ENCODE results near the gene ELK4. TPM values are rescaled to one million over a fixed set of nuclear protein-coding genes. Genes with fewer than 3 reads are reported as not detected.
A peak's percentile ranks its signal among the peaks of the same experiment; 100 is the strongest.

The ELK4 gene
- total RNA-seq, 2 donors from 2014 or later: 20.2 to 34.4 TPM

GRCh38 chr1:205658943-205659581, 27.3 kb upstream of the ELK4 start:
- DNase-seq (ENCODE audit: low spot score) (peak; percentile 37), ATAC-seq (ENCODE audit: insufficient number of reproducible peaks, low FRiP score, low read depth) (no peak)
- no peaks in the 10 kb centered on the region for H3K9me3 ChIP-seq
- peaks cover 0 to 8% of the 10 kb centered on the region in 2 donors for H3K4me1 ChIP-seq (ENCODE audit: control insufficient read depth in 1 of 2, low read depth in 2 of 2)
- no peak overlapping the region for H3K4me3 ChIP-seq
- no peaks in the 10 kb centered on the region for H3K27me3 ChIP-seq (replicated peaks; ENCODE audit: insufficient read depth)
- TF ChIP-seq CTCF (IDR thresholded peaks at IDR 0.05): peak; percentile 90
- H3K27ac ChIP-seq: no peak overlapping the region
- H3K36me3 ChIP-seq: no peaks in the 10 kb centered on the region

- Histone ChIP-seq H3K4me1 (ENCODE audit: control insufficient read depth in 1 of 2, low read depth in 2 of 2) (peaks cover 0 to 8% of the 10 kb centered on the region in 2 donors), H3K36me3 (no peaks in the 10 kb centered on the region), H3K27ac (no peak overlapping the region), H3K9me3 (no peaks in the 10 kb centered on the region), H3K27me3 (replicated peaks; ENCODE audit: insufficient read depth) (no peaks in the 10 kb centered on the region), H3K4me3 (no peak overlapping the region)
- no peak for ATAC-seq (ENCODE audit: insufficient number of reproducible peaks, low FRiP score, low read depth)
- no peak for DNase-seq (ENCODE audit: low spot score)
- no peak for TF ChIP-seq CTCF (IDR thresholded peaks at IDR 0.05)
Measured at GRCh38 chr1:205656236-205656635, 24.4 kb upstream of the ELK4 start.

GRCh38 chr1:205652984-205653383, 21.2 kb upstream of the ELK4 start:
- DNase-seq (ENCODE audit: low spot score): no peak
- no peaks in the 10 kb centered on the region for H3K27me3 ChIP-seq (replicated peaks; ENCODE audit: insufficient read depth)
- no peaks in the 10 kb centered on the region for H3K36me3 ChIP-seq

GRCh38 chr1:205650241-205650640, 18.4 kb upstream of the ELK4 start:
- no peak for TF ChIP-seq CTCF (IDR thresholded peaks at IDR 0.05)
- no peaks in the 10 kb centered on the region for H3K4me1 ChIP-seq (ENCODE audit: control insufficient read depth in 1 of 2, low read depth in 2 of 2)

More at GRCh38 chr1:205652984-205653383, 21.2 kb upstream of the ELK4 start:
- no peaks in the 10 kb centered on the region for H3K4me1 ChIP-seq (ENCODE audit: control insufficient read depth in 1 of 2, low read depth in 2 of 2)
- H3K27ac ChIP-seq: no peak overlapping the region
- H3K4me3 ChIP-seq: no peak overlapping the region
- no peak for TF ChIP-seq CTCF (IDR thresholded peaks at IDR 0.05)
- ATAC-seq (ENCODE audit: insufficient number of reproducible peaks, low FRiP score, low read depth): no peak
- H3K9me3 ChIP-seq: no peaks in the 10 kb centered on the region

GRCh38 chr1:205645519-205645918, 13.7 kb upstream of the ELK4 start:
- TF ChIP-seq CTCF (IDR thresholded peaks at IDR 0.05): no peak
- no peaks in the 10 kb centered on the region for H3K27me3 ChIP-seq (replicated peaks; ENCODE audit: insufficient read depth)
- H3K4me1 ChIP-seq (ENCODE audit: control insufficient read depth in 1 of 2, low read depth in 2 of 2): no peaks in the 10 kb centered on the region
- no peaks in the 10 kb centered on the region for H3K36me3 ChIP-seq
- no peak for DNase-seq (ENCODE audit: low spot score)
- H3K9me3 ChIP-seq: no peaks in the 10 kb centered on the region
- ATAC-seq (ENCODE audit: insufficient number of reproducible peaks, low FRiP score, low read depth): no peak
- H3K27ac ChIP-seq: no peak overlapping the region
- H3K4me3 ChIP-seq: no peak overlapping the region

More at GRCh38 chr1:205650241-205650640, 18.4 kb upstream of the ELK4 start:
- Histone ChIP-seq H3K9me3 (no peaks in the 10 kb centered on the region), H3K4me3 (no peak overlapping the region), H3K27me3 (replicated peaks; ENCODE audit: insufficient read depth) (no peaks in the 10 kb centered on the region), H3K27ac (no peak overlapping the region), H3K36me3 (no peaks in the 10 kb centered on the region)
- ATAC-seq (ENCODE audit: insufficient number of reproducible peaks, low FRiP score, low read depth) (no peak), DNase-seq (ENCODE audit: low spot score) (no peak)
